Left renal pelvis (tissue), 4 donors: ENCODE measurements around the gene MASP1. TPM values are rescaled to one million over a fixed set of nuclear protein-coding genes. Genes with fewer than 3 reads are reported as not detected.

Source experiments
- DNase-seq, 4 donors: peaks; one replicate each; pipeline ENCODE4 v3.0.0-alpha.2; 2013; ENCODE audit warnings: low read depth in 4 of 4, low spot score in 3 of 4
- polyA plus RNA-seq, 4 donors: library from polyadenylated mRNA; unstranded; fragments of 120-200 nt; gene quantifications; one replicate each; pipeline ENCODE4 v1.2.1, GENCODE V29; 2013; ENCODE audit not compliant: insufficient read length in 4 of 4

Gene MASP1
- 1 to 10 TPM; 2.1 to 9.8 (median 6.3) TPM for polyA plus RNA-seq

GRCh38 chr3:187291512-187292132 is at the start of gene MASP1:
MASP1 (minus strand) TSS chr3:187291737; CDS start chr3:187291632, 105 bp downstream.
- no peak for DNase-seq

- DNase-seq = no peak
Observed at GRCh38 chr3:187340578-187340977, 49.0 kb upstream of the MASP1 start.

GRCh38 chr3:187336322-187336721 is 44.8 kb upstream of the MASP1 start:
- no peak for DNase-seq

- no peak for DNase-seq
Observed at GRCh38 chr3:187334904-187335303, 43.4 kb upstream of the MASP1 start.

- no peak for DNase-seq
Observed at GRCh38 chr3:187328691-187329090, 37.2 kb upstream of the MASP1 start.

GRCh38 chr3:187327845-187328244 is 36.3 kb upstream of the MASP1 start:
- no peak for DNase-seq

- DNase-seq = no peak
Observed at GRCh38 chr3:187325632-187326031, 34.1 kb upstream of the MASP1 start.

GRCh38 chr3:187323091-187323490 is 31.6 kb upstream of the MASP1 start:
- no peak for DNase-seq

- DNase-seq = no peak
Observed at GRCh38 chr3:187322291-187322690, 30.8 kb upstream of the MASP1 start.

- no peak for DNase-seq
Observed at GRCh38 chr3:187321766-187322165, 30.2 kb upstream of the MASP1 start.

- peak in 3 of 4 donors; percentile 53 to 63 (median 59) for DNase-seq
Observed at GRCh38 chr3:187319699-187320302, 28.3 kb upstream of the MASP1 start.

- DNase-seq = peak in 3 of 4 donors; percentile 26 to 32 (median 31)
Observed at GRCh38 chr3:187318819-187319616, 27.5 kb upstream of the MASP1 start.

- DNase-seq = no peak
Observed at GRCh38 chr3:187315872-187316271, 24.3 kb upstream of the MASP1 start.

- DNase-seq = no peak
Observed at GRCh38 chr3:187314176-187314575, 22.6 kb upstream of the MASP1 start.

GRCh38 chr3:187310954-187311470 is 19.5 kb upstream of the MASP1 start:
- DNase-seq = no peak

GRCh38 chr3:187310226-187310625 is 18.7 kb upstream of the MASP1 start:
- no peak for DNase-seq

GRCh38 chr3:187305881-187306280 is 14.3 kb upstream of the MASP1 start:
- no peak for DNase-seq

- no peak for DNase-seq
Observed at GRCh38 chr3:187299611-187300010, 8.1 kb upstream of the MASP1 start.

GRCh38 chr3:187296911-187297310 is 5.4 kb upstream of the MASP1 start:
- no peak for DNase-seq

GRCh38 chr3:187296058-187296457 is 4.5 kb upstream of the MASP1 start:
- DNase-seq = no peak

- no peak for DNase-seq
Observed at GRCh38 chr3:187295316-187296034, 3.9 kb upstream of the MASP1 start.
